OCI-LY1 (cell line): Measurements from ENCODE around the gene RGS7BP.

Experiments
- CTCF ChIP-seq: fragments of 200-600 bp; sonication (generic), shearing (Covaris generic); IDR thresholded peaks from 2 replicates; pipeline ENCODE4 v1.5.1; 2017; ENCODE audit warnings: mild to moderate bottlenecking, antibody characterized with exemption, low read length, moderate library complexity, mixed read lengths
- EZH2 ChIP-seq: fragments of 200-600 bp; sonication (generic), shearing (Covaris generic); IDR thresholded peaks from 2 replicates; pipeline ENCODE4 v1.8.0; 2017; ENCODE audit warnings: borderline replicate concordance, mixed run types, mild to moderate bottlenecking, antibody characterized with exemption, low read length, moderate library complexity, mixed read lengths

- TF ChIP-seq CTCF: no peak
- TF ChIP-seq EZH2: no peak
These were observed 13.4 kb downstream of the RGS7BP start for GRCh38 chr5:64519263-64519662.
